Renal cortical epithelial cell (primary cell): ENCODE results near the gene DNAH5. TPM values are rescaled to one million over a fixed set of nuclear protein-coding genes. Genes with fewer than 3 reads are reported as not detected.

Experiments
- total RNA-seq: library from RNA; depleted of rRNA; stranded (reverse); fragments of >200 nt; gene quantifications from 2 replicates; pipeline ENCODE4 v1.2.3, GENCODE V29; 2014

Gene DNAH5
- total RNA-seq, 1 donor from 2014 or later, result 7.7 TPM

Other genes starting within 250 kb of the DNAH5 start
- gene TRIO, start 198.7 kb upstream of the DNAH5 start, total RNA-seq, result 205 and 408 TPM in 2 replicates